ENCODE data around the gene ATOSB. TPM values are rescaled to one million over a fixed set of nuclear protein-coding genes. Genes with fewer than 3 reads are reported as not detected.

Gene ATOSB
- total and polyA plus RNA-seq, 4 donors: 2.8 to 29.8 (median 5.6) TPM

GRCh38 chr9:35116539-35116897 is 856 bp upstream of the ATOSB start:
- Histone ChIP-seq H3K27ac (ENCODE audit: low read depth in 1 of 2, low read length in 2 of 2) (peak overlapping the region; percentile 89 to 93), H3K4me3 (ENCODE audit: low read depth in 1 of 3, low read length in 3 of 3) (peak overlapping the region; percentile 57 to 81 (median 72)), H3K9me3 (ENCODE audit: control insufficient read depth in 4 of 4, low read length in 3 of 4) (no peaks in the 10 kb centered on the region), H3K9ac (ENCODE audit: low read depth in 1 of 2, low read length in 2 of 2) (peak overlapping the region; percentile 61 to 71), H3K4me1 (ENCODE audit: control insufficient read depth in 4 of 4, insufficient read depth in 4 of 4, low read length in 3 of 4) (peaks cover 11 to 48% (median 35%) of the 10 kb centered on the region in 4 donors), H3K27me3 (ENCODE audit: control insufficient read depth in 4 of 4, insufficient read depth in 4 of 4, low read length in 3 of 4) (no peaks in the 10 kb centered on the region), H3K36me3 (ENCODE audit: control insufficient read depth in 4 of 4, insufficient read depth in 3 of 4, low read depth in 1 of 4, low read length in 3 of 4) (no peaks in the 10 kb centered on the region)
- TF ChIP-seq FOXA1 (IDR thresholded peaks at IDR 0.05) (peak; percentile 1), NR2F2 (IDR thresholded peaks at IDR 0.05) (no peak)
- WGBS: under 1% methylated on average over 12 of the region's 12 CpGs
- DNase-seq (ENCODE audit: low spot score): no peak

GRCh38 chr9:35114840-35115628 is 628 bp downstream of the ATOSB start:
- no peaks in the 10 kb centered on the region for H3K27me3 ChIP-seq (ENCODE audit: control insufficient read depth in 4 of 4, insufficient read depth in 4 of 4, low read length in 3 of 4)
- no peaks in the 10 kb centered on the region for H3K36me3 ChIP-seq (ENCODE audit: control insufficient read depth in 4 of 4, insufficient read depth in 3 of 4, low read depth in 1 of 4, low read length in 3 of 4)
- WGBS: 20% methylated on average over 12 of the region's 12 CpGs
- H3K4me1 ChIP-seq (ENCODE audit: control insufficient read depth in 4 of 4, insufficient read depth in 4 of 4, low read length in 3 of 4): peaks cover 19 to 61% (median 46%) of the 10 kb centered on the region in 4 donors
- peak overlapping the region; percentile 57 to 81 (median 64) for H3K4me3 ChIP-seq (ENCODE audit: low read depth in 1 of 3, low read length in 3 of 3)
- TF ChIP-seq HNF4A (conservative IDR thresholded peaks at IDR 0.05) (peak in 1 of 2 donors; percentile 7), NR2F2 (IDR thresholded peaks at IDR 0.05) (peak; percentile 35), EGR1 (IDR thresholded peaks at IDR 0.05; ENCODE audit: low read depth in 2 of 2) (no peak), YY1 (IDR thresholded peaks at IDR 0.05) (no peak), CTCF (IDR thresholded peaks at IDR 0.05; ENCODE audit: low read depth, low read length, missing input control) (no peak), FOXA1 (IDR thresholded peaks at IDR 0.05) (no peak), ATF3 (IDR thresholded peaks at IDR 0.05) (no peak), TAF1 (conservative IDR thresholded peaks at IDR 0.05) (no peak), MAX (IDR thresholded peaks at IDR 0.05) (no peak), GABPA (IDR thresholded peaks at IDR 0.05 in 1 of 2, conservative IDR thresholded peaks at IDR 0.05 in 1 of 2) (no peak), HNF4G (IDR thresholded peaks at IDR 0.05) (no peak), RAD21 (IDR thresholded peaks at IDR 0.05) (no peak), SP1 (IDR thresholded peaks at IDR 0.05) (no peak), FOXA2 (IDR thresholded peaks at IDR 0.05) (no peak)
- H3K9ac ChIP-seq (ENCODE audit: low read depth in 1 of 2, low read length in 2 of 2): peak overlapping the region; percentile 41 to 42
- H3K27ac ChIP-seq (ENCODE audit: low read depth in 1 of 2, low read length in 2 of 2): peak overlapping the region; percentile 89 to 93
- peak; percentile 49 for DNase-seq (ENCODE audit: low spot score)
- no peaks in the 10 kb centered on the region for H3K9me3 ChIP-seq (ENCODE audit: control insufficient read depth in 4 of 4, low read length in 3 of 4)

GRCh38 chr9:35114113-35114839 is 1.4 kb downstream of the ATOSB start:
- Histone ChIP-seq H3K4me3 (ENCODE audit: low read depth in 1 of 3, low read length in 3 of 3) (peak overlapping the region in 1 of 3 donors; percentile 57), H3K27ac (ENCODE audit: low read depth in 1 of 2, low read length in 2 of 2) (peak overlapping the region; percentile 89 to 93), H3K9me3 (ENCODE audit: control insufficient read depth in 4 of 4, low read length in 3 of 4) (no peaks in the 10 kb centered on the region), H3K36me3 (ENCODE audit: control insufficient read depth in 4 of 4, insufficient read depth in 3 of 4, low read depth in 1 of 4, low read length in 3 of 4) (no peaks in the 10 kb centered on the region), H3K27me3 (ENCODE audit: control insufficient read depth in 4 of 4, insufficient read depth in 4 of 4, low read length in 3 of 4) (no peaks in the 10 kb centered on the region), H3K9ac (ENCODE audit: low read depth in 1 of 2, low read length in 2 of 2) (peak overlapping the region in 1 of 2 donors; percentile 55), H3K4me1 (ENCODE audit: control insufficient read depth in 4 of 4, insufficient read depth in 4 of 4, low read length in 3 of 4) (peaks cover 19 to 68% (median 48%) of the 10 kb centered on the region in 4 donors)
- WGBS: 37% methylated on average over 5 of the region's 5 CpGs
- peak; percentile 74 for DNase-seq (ENCODE audit: low spot score)
- TF ChIP-seq NR2F2 (IDR thresholded peaks at IDR 0.05) (no peak), SP1 (IDR thresholded peaks at IDR 0.05) (peak; percentile 33), TAF1 (conservative IDR thresholded peaks at IDR 0.05) (no peak), MAX (IDR thresholded peaks at IDR 0.05) (no peak)

Data from liver (tissue), 9 donors.